Tibial artery (tissue), 4 donors: ENCODE measurements around the gene SEMA3C.

Experiments used
- DNase-seq, 2 donors: peaks; one replicate each; pipeline ENCODE4 v3.0.0-alpha.2; 2019
- H3K27ac ChIP-seq, 2 donors: fragments of 200-600 bp; sonication (generic) in 1 of 2; 1 replicate in 1 of 2; 2 replicates in 1 of 2; pipeline ENCODE4 v1.5.1; 2018 to 2019; ENCODE audit warnings: mild to moderate bottlenecking in 1 of 2
- H3K27me3 ChIP-seq, 2 donors: fragments of 200-600 bp; sonication (generic) in 1 of 2; one replicate each; pipeline versions ENCODE4 v1.5.1 to v1.6.0; 2016 to 2019
- H3K36me3 ChIP-seq, 3 donors: fragments of 200-600 bp; sonication (generic) in 2 of 3; one replicate each; pipeline ENCODE4 v1.5.1; 2016 to 2019; ENCODE audit warnings: mild to moderate bottlenecking in 2 of 3
- H3K4me1 ChIP-seq, 4 donors: fragments of 200-600 bp; sonication (generic) in 2 of 4; 1 replicate in 3 of 4; 2 replicates in 1 of 4; pipeline ENCODE4 v1.5.1; 2016 to 2019
- H3K4me3 ChIP-seq, 2 donors: fragments of 200-600 bp; sonication (generic) in 1 of 2; 1 replicate in 1 of 2; 2 replicates in 1 of 2; pipeline ENCODE4 v1.5.1; 2018 to 2019; ENCODE audit warnings: mild to moderate bottlenecking in 2 of 2
- H3K9me3 ChIP-seq, 3 donors: fragments of 200-600 bp; sonication (generic) in 1 of 3; one replicate each; pipeline ENCODE4 v1.5.1; 2016 to 2019
- intact Hi-C: fragments of 100-400 bp; cut with DNase I; formaldehyde crosslinking; loops from one replicate; pipeline ENCODE4 v1.15.0; 2023; ENCODE audit warnings: low total_unique reads
- TF ChIP-seq, protein P1 (sequence below), 2 experiments: fragments of 200-600 bp in 1 of 2; fragments of 450-650 bp in 1 of 2; IDR thresholded peaks; one replicate each; pipeline ENCODE4 v1.5.1; 2017 to 2019; ENCODE audit warnings: antibody characterized with exemption in 2 of 2, mild to moderate bottlenecking in 1 of 2, moderate library complexity in 1 of 2

SEMA3C gene

DNA sequence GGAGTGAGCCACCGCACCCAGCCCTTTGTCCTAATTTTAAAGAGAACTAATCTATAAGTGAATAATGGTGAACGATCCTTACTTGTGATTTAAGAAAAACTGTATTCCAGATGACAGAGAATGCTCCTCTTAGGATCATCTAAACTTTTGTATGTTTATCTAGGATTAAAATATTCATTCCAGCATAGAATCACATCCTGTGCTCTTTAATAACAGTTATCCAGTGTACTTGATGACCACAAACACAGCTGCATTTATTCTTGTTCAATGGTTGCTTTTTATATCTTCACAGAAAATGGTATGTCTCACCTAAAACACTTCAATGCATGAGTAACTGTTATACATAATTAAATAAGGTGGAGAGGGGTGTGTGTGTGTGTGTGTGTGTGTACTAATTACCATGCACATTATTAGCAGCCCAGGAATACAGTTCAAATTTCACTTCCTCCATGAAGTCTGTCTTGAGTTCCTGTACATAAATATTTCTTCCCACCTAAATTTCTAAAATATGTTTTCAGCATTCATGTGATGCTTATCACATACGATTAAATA lies 38.5 kb upstream of the SEMA3C start:
- intact Hi-C loops: no loop called here
- H3K9me3 ChIP-seq: no peaks in the 10 kb centered on the region

DNA sequence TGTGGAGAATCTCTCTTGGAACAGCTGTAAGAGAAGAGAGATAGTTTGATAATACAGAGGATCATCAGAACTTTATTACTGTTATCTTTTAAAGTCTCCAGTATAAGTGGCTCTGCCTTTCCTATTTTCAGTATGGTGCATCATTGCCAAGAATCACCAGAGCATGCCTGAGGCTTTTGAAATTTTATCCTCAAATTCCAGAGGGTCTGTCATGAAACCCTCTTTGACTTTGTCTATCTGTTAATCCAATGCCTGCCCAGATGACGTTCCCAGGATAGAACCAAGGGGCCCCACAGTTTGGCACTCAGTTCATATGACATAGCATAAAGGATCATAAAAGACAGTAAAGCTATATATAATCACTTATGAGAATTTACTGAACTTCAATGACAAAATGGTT lies 35.3 kb upstream of the SEMA3C start:
- no peak overlapping the region for H3K27ac ChIP-seq
- no peaks in the 10 kb centered on the region for H3K9me3 ChIP-seq
- H3K4me1 ChIP-seq: no peaks in the 10 kb centered on the region
- no peak for DNase-seq
- no peak overlapping the region for H3K4me3 ChIP-seq
- TF ChIP-seq, protein P1, sequence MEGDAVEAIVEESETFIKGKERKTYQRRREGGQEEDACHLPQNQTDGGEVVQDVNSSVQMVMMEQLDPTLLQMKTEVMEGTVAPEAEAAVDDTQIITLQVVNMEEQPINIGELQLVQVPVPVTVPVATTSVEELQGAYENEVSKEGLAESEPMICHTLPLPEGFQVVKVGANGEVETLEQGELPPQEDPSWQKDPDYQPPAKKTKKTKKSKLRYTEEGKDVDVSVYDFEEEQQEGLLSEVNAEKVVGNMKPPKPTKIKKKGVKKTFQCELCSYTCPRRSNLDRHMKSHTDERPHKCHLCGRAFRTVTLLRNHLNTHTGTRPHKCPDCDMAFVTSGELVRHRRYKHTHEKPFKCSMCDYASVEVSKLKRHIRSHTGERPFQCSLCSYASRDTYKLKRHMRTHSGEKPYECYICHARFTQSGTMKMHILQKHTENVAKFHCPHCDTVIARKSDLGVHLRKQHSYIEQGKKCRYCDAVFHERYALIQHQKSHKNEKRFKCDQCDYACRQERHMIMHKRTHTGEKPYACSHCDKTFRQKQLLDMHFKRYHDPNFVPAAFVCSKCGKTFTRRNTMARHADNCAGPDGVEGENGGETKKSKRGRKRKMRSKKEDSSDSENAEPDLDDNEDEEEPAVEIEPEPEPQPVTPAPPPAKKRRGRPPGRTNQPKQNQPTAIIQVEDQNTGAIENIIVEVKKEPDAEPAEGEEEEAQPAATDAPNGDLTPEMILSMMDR (IDR thresholded peaks at IDR 0.05): no peak
- intact Hi-C loops: no loop called here
- no peaks in the 10 kb centered on the region for H3K36me3 ChIP-seq
- H3K27me3 ChIP-seq: no peaks in the 10 kb centered on the region

More for the DNA sequence above, 38.5 kb upstream of the SEMA3C start:
- Histone ChIP-seq H3K4me3 (no peak overlapping the region), H3K36me3 (no peaks in the 10 kb centered on the region), H3K27me3 (no peaks in the 10 kb centered on the region), H3K27ac (no peak overlapping the region), H3K4me1 (no peaks in the 10 kb centered on the region)
- TF ChIP-seq, protein P1 (IDR thresholded peaks at IDR 0.05): no peak
- DNase-seq: no peak

DNA sequence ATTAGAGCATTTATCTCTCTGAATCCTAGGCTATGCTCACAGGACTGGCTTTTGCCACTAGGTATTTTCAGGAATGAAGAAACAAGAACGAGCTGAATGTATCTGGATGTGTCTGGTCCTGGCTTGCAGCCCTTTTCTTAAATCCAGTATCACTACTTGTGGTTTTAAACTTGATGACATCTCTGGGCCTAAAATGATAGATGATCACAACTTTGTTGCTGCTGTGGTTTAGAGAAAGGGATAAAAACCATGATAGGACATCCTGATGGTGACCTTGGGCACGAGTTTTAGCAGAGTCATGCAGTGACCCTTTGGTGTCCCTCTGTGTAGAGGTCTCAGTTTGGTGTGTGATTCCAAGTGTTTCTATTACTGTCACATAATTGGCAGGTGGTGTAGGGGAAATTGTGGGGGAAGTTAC lies 31.7 kb upstream of the SEMA3C start:
- Histone ChIP-seq H3K36me3 (no peaks in the 10 kb centered on the region), H3K4me3 (no peak overlapping the region), H3K4me1 (no peaks in the 10 kb centered on the region), H3K9me3 (no peaks in the 10 kb centered on the region), H3K27me3 (no peaks in the 10 kb centered on the region), H3K27ac (no peak overlapping the region)
- no peak for DNase-seq
- TF ChIP-seq, protein P1 (IDR thresholded peaks at IDR 0.05): no peak
- intact Hi-C loops: no loop called here

DNA sequence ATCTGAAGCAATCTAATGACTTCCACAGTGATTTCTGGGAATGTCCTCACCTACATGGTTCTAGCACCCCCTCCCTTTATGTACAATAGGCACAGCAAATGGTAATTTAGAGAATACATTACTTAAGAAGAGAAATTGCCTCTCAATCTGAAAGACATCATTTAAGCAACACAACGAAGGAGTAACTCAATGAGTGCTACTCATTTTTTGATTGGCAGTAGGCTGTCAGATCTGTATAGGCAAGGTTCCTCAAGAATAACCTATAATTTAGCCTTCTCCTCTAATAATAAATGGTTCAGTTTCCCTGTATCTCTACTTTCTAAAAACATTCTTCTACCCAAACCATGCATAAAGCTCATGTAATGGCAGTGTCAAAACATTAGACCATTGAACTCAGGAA lies 30.6 kb upstream of the SEMA3C start:
- Histone ChIP-seq H3K4me3 (no peak overlapping the region), H3K27me3 (no peaks in the 10 kb centered on the region), H3K4me1 (no peaks in the 10 kb centered on the region), H3K9me3 (no peaks in the 10 kb centered on the region), H3K36me3 (no peaks in the 10 kb centered on the region), H3K27ac (no peak overlapping the region)
- DNase-seq: no peak
- TF ChIP-seq, protein P1 (IDR thresholded peaks at IDR 0.05): no peak
- intact Hi-C loops: no loop called here

DNA sequence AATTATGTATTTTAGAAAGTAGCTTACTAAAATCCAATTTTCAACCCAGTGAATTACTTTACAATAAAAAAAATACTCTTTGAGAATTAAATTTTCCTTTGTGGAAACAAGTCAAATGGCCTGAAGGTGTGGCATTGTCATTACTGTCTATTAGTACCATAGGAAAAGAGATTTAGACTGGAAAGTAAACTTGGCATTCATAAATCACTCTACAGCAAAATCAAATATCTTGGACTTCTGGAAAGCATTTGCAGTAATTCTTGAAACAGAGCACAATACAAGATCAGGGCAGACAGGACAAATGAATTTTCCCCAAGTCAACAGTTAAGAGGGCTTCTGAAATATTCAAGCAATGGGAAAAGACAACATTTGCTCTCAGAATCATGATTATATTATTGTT lies 28.0 kb upstream of the SEMA3C start:
- Histone ChIP-seq H3K4me3 (no peak overlapping the region), H3K27ac (no peak overlapping the region), H3K4me1 (peaks cover 0 to 2% (median 0%) of the 10 kb centered on the region in 4 donors), H3K27me3 (no peaks in the 10 kb centered on the region), H3K36me3 (no peaks in the 10 kb centered on the region), H3K9me3 (no peaks in the 10 kb centered on the region)
- no peak for DNase-seq
- TF ChIP-seq, protein P1 (IDR thresholded peaks at IDR 0.05): no peak
- intact Hi-C loops: no loop called here

DNA sequence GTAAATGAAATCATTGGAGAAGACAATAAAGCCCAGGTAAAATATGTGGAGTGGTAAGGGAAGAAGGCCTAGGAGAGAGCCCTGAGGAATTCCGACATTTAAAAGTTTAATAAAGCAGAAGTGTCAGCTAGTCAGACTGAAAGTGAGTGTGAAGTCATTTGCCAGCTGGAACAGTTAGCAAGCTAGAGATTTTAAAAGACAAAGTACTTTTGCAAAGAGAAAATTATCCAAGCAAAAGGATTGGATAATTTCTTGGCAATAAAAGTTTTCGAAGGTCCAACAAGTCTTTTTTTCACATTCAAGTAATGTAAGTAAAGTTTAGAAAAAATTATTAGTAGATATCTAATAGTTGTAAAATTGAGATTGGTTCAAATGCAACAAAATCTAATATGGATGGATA lies 27.1 kb upstream of the SEMA3C start:
- Histone ChIP-seq H3K9me3 (no peaks in the 10 kb centered on the region), H3K4me1 (peaks cover 0 to 11% (median 0%) of the 10 kb centered on the region in 4 donors), H3K27me3 (no peaks in the 10 kb centered on the region), H3K4me3 (no peak overlapping the region), H3K27ac (no peak overlapping the region), H3K36me3 (no peaks in the 10 kb centered on the region)
- intact Hi-C loops: no loop called here
- DNase-seq: no peak
- TF ChIP-seq, protein P1 (IDR thresholded peaks at IDR 0.05): no peak
